Erythroblast (primary cell): ENCODE results near the gene C1orf116.

Experiments used
- GATA1 ChIP-seq: IDR thresholded peaks from 2 replicates; pipeline ENCODE4 v1.6.1; 2011; ENCODE audit warnings: low read depth, mild to moderate bottlenecking, control low read depth, low read length, moderate library complexity
- POLR2A ChIP-seq: IDR thresholded peaks from 2 replicates; pipeline ENCODE4 v1.6.1; 2011; ENCODE audit warnings: mild to moderate bottlenecking, low read length

DNA sequence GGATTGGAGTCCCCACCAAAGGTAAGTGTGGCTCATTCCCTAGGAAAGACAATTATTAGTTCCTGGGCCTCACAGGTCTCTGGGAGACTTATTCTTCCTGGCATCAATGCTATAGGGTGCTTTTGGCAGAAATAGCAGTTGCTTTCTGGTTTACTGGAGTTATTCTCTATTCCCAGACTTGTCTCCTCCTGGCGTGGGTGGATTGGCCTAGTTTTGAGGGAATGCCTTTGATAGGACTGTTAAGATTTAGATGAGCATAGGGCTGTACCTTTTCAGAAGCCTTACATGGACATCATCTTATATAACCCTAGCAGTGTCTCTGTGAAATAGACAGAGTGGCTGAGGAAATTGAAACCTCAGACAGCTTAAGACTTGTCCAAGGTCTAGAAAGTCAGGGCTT lies 29.5 kb upstream of the C1orf116 start:
- TF ChIP-seq POLR2A (no peak), GATA1 (no peak)
